SK-N-SH treated with all-trans-retinoic acid at 6 μM for 48 hours (cell line): ENCODE results near the gene PREPL.

Source experiments
- BACH2 ChIP-seq: fragments of 250-450 bp; sonication (Bioruptor Pico); IDR thresholded peaks from 2 replicates; pipeline ENCODE4 v1.9.0; 2021; ENCODE audit warnings: mild to moderate bottlenecking, borderline replicate concordance
- CSDC2 ChIP-seq: fragments of 250-450 bp; sonication (Bioruptor Pico); IDR thresholded peaks from 2 replicates; pipeline ENCODE4 v1.5.0; 2020; ENCODE audit warnings: mild to moderate bottlenecking, moderate library complexity
- GLIS3 ChIP-seq: fragments of 250-450 bp; sonication (Bioruptor Pico); IDR thresholded peaks from 2 replicates; pipeline ENCODE4 v1.5.0; 2020; ENCODE audit warnings: mild to moderate bottlenecking, moderate library complexity
- ISL1 ChIP-seq: fragments of 250-450 bp; sonication (Bioruptor Pico); IDR thresholded peaks from 2 replicates; pipeline ENCODE4 v2.1.2; 2022; ENCODE audit warnings: mild to moderate bottlenecking, moderate library complexity
- RARB ChIP-seq: fragments of 250-450 bp; sonication (Bioruptor Pico); IDR thresholded peaks from 2 replicates; pipeline ENCODE4 v1.8.0; 2021; ENCODE audit warnings: mild to moderate bottlenecking, moderate library complexity
- ZFP30 ChIP-seq: fragments of 450-650 bp; formaldehyde crosslinking; IDR thresholded peaks from 2 replicates; pipeline ENCODE4 v1.5.0; 2022; ENCODE audit warnings: mild to moderate bottlenecking, moderate library complexity
- ZNF70 ChIP-seq: fragments of 450-650 bp; formaldehyde crosslinking; IDR thresholded peaks from 2 replicates; pipeline ENCODE4 v1.5.0; 2020; ENCODE audit warnings: mild to moderate bottlenecking, moderate library complexity
- ZNF8 ChIP-seq: fragments of 450-650 bp; formaldehyde crosslinking; IDR thresholded peaks from 2 replicates; pipeline ENCODE4 v1.5.0; 2020; ENCODE audit warnings: mild to moderate bottlenecking, moderate library complexity
- TF ChIP-seq, protein P1 (sequence below): fragments of 250-450 bp; sonication (Bioruptor Pico); IDR thresholded peaks from 2 replicates; pipeline ENCODE4 v1.8.0; 2021; ENCODE audit warnings: low read depth, mild to moderate bottlenecking, moderate library complexity, borderline replicate concordance
- TF ChIP-seq, protein P2 (sequence below): fragments of 250-450 bp; sonication (Bioruptor Pico); IDR thresholded peaks from 2 replicates; pipeline ENCODE4 v1.5.1; 2020; ENCODE audit warnings: low read depth, mild to moderate bottlenecking, moderate library complexity
- TF ChIP-seq, protein P3 (sequence below): fragments of 250-450 bp; sonication (Bioruptor Pico); IDR thresholded peaks from 2 replicates; pipeline ENCODE4 v1.8.0; 2020; ENCODE audit warnings: mild to moderate bottlenecking, moderate library complexity, borderline replicate concordance
- TF ChIP-seq, protein P4 (sequence below): fragments of 250-450 bp; sonication (Bioruptor Pico); IDR thresholded peaks from 2 replicates; pipeline ENCODE4 v1.5.0; 2020; ENCODE audit warnings: mild to moderate bottlenecking, moderate library complexity

DNA sequence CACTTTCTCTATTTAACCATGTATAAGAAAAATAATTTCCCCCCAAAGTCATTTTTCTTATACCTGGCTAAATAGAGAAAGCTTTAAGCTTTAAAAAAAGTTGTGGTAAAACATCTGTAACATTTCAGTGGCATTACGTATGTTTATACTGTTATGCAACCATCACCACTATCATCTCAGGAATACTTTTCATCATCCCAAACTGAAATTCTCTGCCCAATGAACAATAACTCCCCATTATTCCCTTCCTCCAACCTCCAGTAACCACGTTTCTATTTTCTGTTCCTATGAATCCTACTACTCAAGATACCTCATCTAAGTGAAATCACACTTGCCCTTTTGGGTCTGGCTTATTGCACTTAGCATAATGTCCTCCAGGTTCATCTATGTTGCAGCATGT is 87.7 kb downstream of the PREPL start:
- no peak for TF ChIP-seq RARB (CRISPR knock-in tag)
- no peak for TF ChIP-seq ZNF8 (CRISPR knock-in tag)
- TF ChIP-seq ZNF70 (CRISPR knock-in tag) = no peak
- TF ChIP-seq, protein P1, sequence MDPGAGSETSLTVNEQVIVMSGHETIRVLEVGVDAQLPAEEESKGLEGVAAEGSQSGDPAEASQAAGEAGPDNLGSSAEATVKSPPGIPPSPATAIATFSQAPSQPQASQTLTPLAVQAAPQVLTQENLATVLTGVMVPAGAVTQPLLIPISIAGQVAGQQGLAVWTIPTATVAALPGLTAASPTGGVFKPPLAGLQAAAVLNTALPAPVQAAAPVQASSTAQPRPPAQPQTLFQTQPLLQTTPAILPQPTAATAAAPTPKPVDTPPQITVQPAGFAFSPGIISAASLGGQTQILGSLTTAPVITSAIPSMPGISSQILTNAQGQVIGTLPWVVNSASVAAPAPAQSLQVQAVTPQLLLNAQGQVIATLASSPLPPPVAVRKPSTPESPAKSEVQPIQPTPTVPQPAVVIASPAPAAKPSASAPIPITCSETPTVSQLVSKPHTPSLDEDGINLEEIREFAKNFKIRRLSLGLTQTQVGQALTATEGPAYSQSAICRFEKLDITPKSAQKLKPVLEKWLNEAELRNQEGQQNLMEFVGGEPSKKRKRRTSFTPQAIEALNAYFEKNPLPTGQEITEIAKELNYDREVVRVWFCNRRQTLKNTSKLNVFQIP (CRISPR knock-in tag) = no peak
- no peak for TF ChIP-seq GLIS3 (CRISPR knock-in tag)
- TF ChIP-seq, protein P2, sequence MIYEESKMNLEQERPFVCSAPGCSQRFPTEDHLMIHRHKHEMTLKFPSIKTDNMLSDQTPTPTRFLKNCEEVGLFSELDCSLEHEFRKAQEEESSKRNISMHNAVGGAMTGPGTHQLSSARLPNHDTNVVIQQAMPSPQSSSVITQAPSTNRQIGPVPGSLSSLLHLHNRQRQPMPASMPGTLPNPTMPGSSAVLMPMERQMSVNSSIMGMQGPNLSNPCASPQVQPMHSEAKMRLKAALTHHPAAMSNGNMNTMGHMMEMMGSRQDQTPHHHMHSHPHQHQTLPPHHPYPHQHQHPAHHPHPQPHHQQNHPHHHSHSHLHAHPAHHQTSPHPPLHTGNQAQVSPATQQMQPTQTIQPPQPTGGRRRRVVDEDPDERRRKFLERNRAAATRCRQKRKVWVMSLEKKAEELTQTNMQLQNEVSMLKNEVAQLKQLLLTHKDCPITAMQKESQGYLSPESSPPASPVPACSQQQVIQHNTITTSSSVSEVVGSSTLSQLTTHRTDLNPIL (CRISPR knock-in tag) = no peak
- TF ChIP-seq, protein P3, sequence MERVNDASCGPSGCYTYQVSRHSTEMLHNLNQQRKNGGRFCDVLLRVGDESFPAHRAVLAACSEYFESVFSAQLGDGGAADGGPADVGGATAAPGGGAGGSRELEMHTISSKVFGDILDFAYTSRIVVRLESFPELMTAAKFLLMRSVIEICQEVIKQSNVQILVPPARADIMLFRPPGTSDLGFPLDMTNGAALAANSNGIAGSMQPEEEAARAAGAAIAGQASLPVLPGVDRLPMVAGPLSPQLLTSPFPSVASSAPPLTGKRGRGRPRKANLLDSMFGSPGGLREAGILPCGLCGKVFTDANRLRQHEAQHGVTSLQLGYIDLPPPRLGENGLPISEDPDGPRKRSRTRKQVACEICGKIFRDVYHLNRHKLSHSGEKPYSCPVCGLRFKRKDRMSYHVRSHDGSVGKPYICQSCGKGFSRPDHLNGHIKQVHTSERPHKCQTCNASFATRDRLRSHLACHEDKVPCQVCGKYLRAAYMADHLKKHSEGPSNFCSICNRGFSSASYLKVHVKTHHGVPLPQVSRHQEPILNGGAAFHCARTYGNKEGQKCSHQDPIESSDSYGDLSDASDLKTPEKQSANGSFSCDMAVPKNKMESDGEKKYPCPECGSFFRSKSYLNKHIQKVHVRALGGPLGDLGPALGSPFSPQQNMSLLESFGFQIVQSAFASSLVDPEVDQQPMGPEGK (CRISPR knock-in tag) = no peak
- TF ChIP-seq CSDC2 = no peak
- TF ChIP-seq, protein P4, sequence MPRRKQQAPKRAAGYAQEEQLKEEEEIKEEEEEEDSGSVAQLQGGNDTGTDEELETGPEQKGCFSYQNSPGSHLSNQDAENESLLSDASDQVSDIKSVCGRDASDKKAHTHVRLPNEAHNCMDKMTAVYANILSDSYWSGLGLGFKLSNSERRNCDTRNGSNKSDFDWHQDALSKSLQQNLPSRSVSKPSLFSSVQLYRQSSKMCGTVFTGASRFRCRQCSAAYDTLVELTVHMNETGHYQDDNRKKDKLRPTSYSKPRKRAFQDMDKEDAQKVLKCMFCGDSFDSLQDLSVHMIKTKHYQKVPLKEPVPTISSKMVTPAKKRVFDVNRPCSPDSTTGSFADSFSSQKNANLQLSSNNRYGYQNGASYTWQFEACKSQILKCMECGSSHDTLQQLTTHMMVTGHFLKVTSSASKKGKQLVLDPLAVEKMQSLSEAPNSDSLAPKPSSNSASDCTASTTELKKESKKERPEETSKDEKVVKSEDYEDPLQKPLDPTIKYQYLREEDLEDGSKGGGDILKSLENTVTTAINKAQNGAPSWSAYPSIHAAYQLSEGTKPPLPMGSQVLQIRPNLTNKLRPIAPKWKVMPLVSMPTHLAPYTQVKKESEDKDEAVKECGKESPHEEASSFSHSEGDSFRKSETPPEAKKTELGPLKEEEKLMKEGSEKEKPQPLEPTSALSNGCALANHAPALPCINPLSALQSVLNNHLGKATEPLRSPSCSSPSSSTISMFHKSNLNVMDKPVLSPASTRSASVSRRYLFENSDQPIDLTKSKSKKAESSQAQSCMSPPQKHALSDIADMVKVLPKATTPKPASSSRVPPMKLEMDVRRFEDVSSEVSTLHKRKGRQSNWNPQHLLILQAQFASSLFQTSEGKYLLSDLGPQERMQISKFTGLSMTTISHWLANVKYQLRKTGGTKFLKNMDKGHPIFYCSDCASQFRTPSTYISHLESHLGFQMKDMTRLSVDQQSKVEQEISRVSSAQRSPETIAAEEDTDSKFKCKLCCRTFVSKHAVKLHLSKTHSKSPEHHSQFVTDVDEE (CRISPR knock-in tag) = no peak
- TF ChIP-seq ZFP30 (CRISPR knock-in tag) = no peak
- TF ChIP-seq ISL1 (CRISPR knock-in tag) = no peak
- no peak for TF ChIP-seq BACH2 (CRISPR knock-in tag)
